PC-3 (cell line): Measurements from ENCODE around the gene SMIM5. TPM values are rescaled to one million over a fixed set of nuclear protein-coding genes. Genes with fewer than 3 reads are reported as not detected.

ENCODE experiments used
- ATAC-seq: fragments of 200-7000 bp; cut with Tn5 transposase; 2 replicates; pipeline ENCODE4 v1.9.1; 2020; ENCODE audit warnings: mild to moderate bottlenecking, moderate library complexity
- BruUV-seq: library from RNA; stranded (reverse); fragments of 400-500 nt; replicated peaks from 2 replicates; lab custom pipeline; 2021; lab: Mats Ljungman, UMichigan
- CTCF ChIA-PET: fragments of 300-600 bp; sonication (Branson Sonifier 250); formaldehyde crosslinking; loops from one replicate; lab custom pipeline; 2022; ENCODE audit warnings: antibody characterized with exemption; lab: Charles Lee
- POLR2A ChIA-PET: fragments of 300-600 bp; sonication (Branson Sonifier 250); formaldehyde crosslinking; loops from one replicate; lab custom pipeline; 2022; ENCODE audit warnings: antibody characterized with exemption; ENCODE audit not compliant: unreplicated experiment; lab: Charles Lee
- DNase-seq: peaks from one replicate; pipeline ENCODE4 v3.0.0-alpha.2; 2015
- H2AFZ ChIP-seq: fragments of 300-600 bp; sonication (generic); 2 replicates; pipeline ENCODE4 v1.6.0; 2016; ENCODE audit warnings: antibody characterized with exemption, low read length
- H3F3A ChIP-seq: fragments of 300-600 bp; sonication (generic); one replicate; pipeline ENCODE4 v1.6.0; 2017; ENCODE audit warnings: antibody characterized with exemption, low read length, control low read depth, mild to moderate bottlenecking; ENCODE audit not compliant: unreplicated experiment
- H3K27ac ChIP-seq: fragments of 300-600 bp; sonication (generic); 2 replicates; pipeline ENCODE4 v1.5.1; 2016; ENCODE audit warnings: mild to moderate bottlenecking, low read length
- H3K27me3 ChIP-seq: fragments of 300-600 bp; sonication (generic); 2 replicates; pipeline ENCODE4 v1.6.1; 2016; ENCODE audit warnings: low read length, mixed read lengths
- H3K36me3 ChIP-seq: fragments of 300-600 bp; sonication (generic); 2 replicates; pipeline ENCODE4 v1.6.1; 2016; ENCODE audit warnings: low read depth, mixed run types, low read length, mixed read lengths
- H3K4me1 ChIP-seq: fragments of 300-600 bp; sonication (generic); 2 replicates; pipeline ENCODE4 v1.5.1; 2016; ENCODE audit warnings: low read length; ENCODE audit not compliant: insufficient read depth
- H3K4me2 ChIP-seq: fragments of 300-600 bp; sonication (generic); 2 replicates; pipeline ENCODE4 v1.6.0; 2016; ENCODE audit warnings: low read length
- H3K4me3 ChIP-seq: fragments of 300-600 bp; sonication (generic); 2 replicates; pipeline ENCODE4 v1.5.1; 2016; ENCODE audit warnings: mild to moderate bottlenecking, low read length, mixed read lengths
- H3K79me2 ChIP-seq: fragments of 300-600 bp; sonication (generic); 2 replicates; pipeline ENCODE4 v1.6.1; 2017; ENCODE audit warnings: low read length, mixed read lengths
- H3K9ac ChIP-seq: fragments of 300-600 bp; sonication (generic); 2 replicates; pipeline ENCODE4 v1.6.0; 2016; ENCODE audit warnings: mild to moderate bottlenecking, low read length
- H3K9me2 ChIP-seq: fragments of 300-600 bp; sonication (generic); replicated peaks from 2 replicates; pipeline ENCODE4 v1.6.1; 2016; ENCODE audit warnings: mixed run types, low read length, mixed read lengths
- H3K9me3 ChIP-seq: fragments of 300-600 bp; sonication (generic); 2 replicates; pipeline ENCODE4 v1.6.1; 2016; ENCODE audit warnings: low read length, mixed read lengths
- H4K20me1 ChIP-seq: fragments of 300-600 bp; sonication (generic); 2 replicates; pipeline ENCODE4 v1.6.1; 2016; ENCODE audit warnings: low read length, mixed read lengths
- EZH2 ChIP-seq: fragments of 300-600 bp; sonication (generic); IDR thresholded peaks from one replicate; pipeline ENCODE4 v1.6.1; 2017; ENCODE audit warnings: antibody characterized with exemption, mild to moderate bottlenecking, low read length; ENCODE audit not compliant: unreplicated experiment
- EZH2phosphoT487 ChIP-seq: fragments of 300-600 bp; sonication (generic); IDR thresholded peaks from 2 replicates; pipeline ENCODE4 v1.6.1; 2018; ENCODE audit warnings: mild to moderate bottlenecking, antibody characterized with exemption, low read length, borderline replicate concordance
- intact Hi-C: fragments of 100-400 bp; cut with micrococcal nuclease; formaldehyde crosslinking; loops from 2 replicates; pipeline ENCODE4 v1.9.0; 2023
- total RNA-seq: library from RNA; depleted of rRNA; stranded (reverse); fragments of >200 nt; gene quantifications from 2 replicates; pipeline ENCODE4 v1.2.3, GENCODE V29; 2014
- TF ChIP-seq, protein P1 (sequence below): fragments of 300-600 bp; sonication (generic); conservative IDR thresholded peaks from 2 replicates; pipeline ENCODE4 v1.5.1; 2017; ENCODE audit warnings: antibody characterized with exemption, low read depth, mild to moderate bottlenecking, low read length

The SMIM5 gene
- total RNA-seq, 1 experiment from 2014 or later, result 2.3 TPM

DNA sequence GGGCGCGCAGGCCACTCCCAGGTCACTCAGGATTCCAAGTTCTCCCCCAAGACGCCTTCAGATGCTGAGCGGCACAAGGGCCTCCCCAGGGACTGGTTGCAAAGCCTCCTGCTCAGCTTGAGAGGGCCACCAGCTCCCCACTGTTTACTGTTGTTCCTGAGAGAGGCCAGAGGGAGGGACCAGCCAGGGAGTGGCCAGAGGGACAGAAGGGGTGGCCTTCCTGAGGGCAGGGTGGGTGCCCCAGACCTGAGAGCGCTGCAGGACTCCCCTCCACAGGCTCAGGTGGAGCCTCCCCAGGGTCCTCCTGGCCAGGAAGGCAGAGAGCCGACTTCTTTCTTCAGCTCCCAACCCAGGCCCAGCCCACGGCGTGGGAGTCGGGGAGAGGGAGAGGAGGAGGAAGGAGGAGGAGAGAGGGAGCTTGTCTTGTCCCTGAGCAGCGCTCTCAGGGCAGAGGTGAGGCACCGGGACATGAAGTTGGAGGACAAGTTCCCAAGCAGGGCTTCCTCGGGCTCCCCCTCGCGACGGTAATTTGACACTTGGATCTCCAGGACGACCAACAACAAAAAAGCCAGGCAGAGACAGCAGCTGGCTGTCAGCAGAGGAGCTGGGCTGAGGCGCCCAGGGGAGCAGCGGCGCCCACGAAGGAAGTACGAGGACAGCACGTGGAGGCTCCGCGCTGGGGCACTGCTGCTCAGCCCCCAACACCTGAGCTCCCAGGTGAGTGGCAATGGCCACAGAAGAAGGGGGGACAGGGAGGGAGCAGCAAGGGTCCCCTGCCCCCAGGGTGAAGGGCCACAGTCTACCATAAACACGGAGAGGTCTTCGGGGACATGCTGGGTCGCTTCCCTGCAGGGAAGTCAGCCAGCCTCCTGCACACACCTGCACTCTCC, 497 bp downstream of the SMIM5 start:
- H3K27ac ChIP-seq, result peak overlapping the region; percentile 89
- intact Hi-C loops, result loop anchor here (1.0 to 5.0 kb wide), 4 partner anchors 21 to 117 kb away; partner anchors contain the start of genes CASKIN2 and TSEN54
- CTCF ChIA-PET, result interaction anchor here (0.6 to 2.7 kb wide), 31 partner anchors 8 to 739 kb away, joined by 3 to 83 read pairs (median 4); partner anchors contain the start of genes RECQL5, SAP30BP and TMEM94
- peak overlapping the region; percentile 47 for H2AFZ ChIP-seq
- TF ChIP-seq, protein P1, sequence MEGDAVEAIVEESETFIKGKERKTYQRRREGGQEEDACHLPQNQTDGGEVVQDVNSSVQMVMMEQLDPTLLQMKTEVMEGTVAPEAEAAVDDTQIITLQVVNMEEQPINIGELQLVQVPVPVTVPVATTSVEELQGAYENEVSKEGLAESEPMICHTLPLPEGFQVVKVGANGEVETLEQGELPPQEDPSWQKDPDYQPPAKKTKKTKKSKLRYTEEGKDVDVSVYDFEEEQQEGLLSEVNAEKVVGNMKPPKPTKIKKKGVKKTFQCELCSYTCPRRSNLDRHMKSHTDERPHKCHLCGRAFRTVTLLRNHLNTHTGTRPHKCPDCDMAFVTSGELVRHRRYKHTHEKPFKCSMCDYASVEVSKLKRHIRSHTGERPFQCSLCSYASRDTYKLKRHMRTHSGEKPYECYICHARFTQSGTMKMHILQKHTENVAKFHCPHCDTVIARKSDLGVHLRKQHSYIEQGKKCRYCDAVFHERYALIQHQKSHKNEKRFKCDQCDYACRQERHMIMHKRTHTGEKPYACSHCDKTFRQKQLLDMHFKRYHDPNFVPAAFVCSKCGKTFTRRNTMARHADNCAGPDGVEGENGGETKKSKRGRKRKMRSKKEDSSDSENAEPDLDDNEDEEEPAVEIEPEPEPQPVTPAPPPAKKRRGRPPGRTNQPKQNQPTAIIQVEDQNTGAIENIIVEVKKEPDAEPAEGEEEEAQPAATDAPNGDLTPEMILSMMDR, result peak; percentile 89
- no peak for TF ChIP-seq EZH2
- H3F3A ChIP-seq, result no peaks in the 10 kb centered on the region
- H3K4me2 ChIP-seq, result peak overlapping the region; percentile 58
- ATAC-seq (peak; percentile 82), DNase-seq (peak; percentile 98)
- no peaks in the 10 kb centered on the region for H3K9me3 ChIP-seq
- no peaks in the 10 kb centered on the region for H3K9me2 ChIP-seq
- no peaks in the 10 kb centered on the region for H3K36me3 ChIP-seq
- BruUV-seq, result no TSS peak
- peak overlapping the region; percentile 74 for H3K9ac ChIP-seq
- no peaks in the 10 kb centered on the region for H4K20me1 ChIP-seq
- H3K27me3 ChIP-seq, result no peaks in the 10 kb centered on the region
- peaks cover 16% of the 10 kb centered on the region for H3K4me1 ChIP-seq
- no peak overlapping the region for H3K4me3 ChIP-seq
- H3K79me2 ChIP-seq, result no peaks in the 10 kb centered on the region
- POLR2A ChIA-PET, result interaction anchor here (0.5 to 1.4 kb wide), 5 partner anchors 12 to 363 kb away, joined by 3 to 11 read pairs (median 5); partner anchors contain the start of gene MIF4GD

DNA sequence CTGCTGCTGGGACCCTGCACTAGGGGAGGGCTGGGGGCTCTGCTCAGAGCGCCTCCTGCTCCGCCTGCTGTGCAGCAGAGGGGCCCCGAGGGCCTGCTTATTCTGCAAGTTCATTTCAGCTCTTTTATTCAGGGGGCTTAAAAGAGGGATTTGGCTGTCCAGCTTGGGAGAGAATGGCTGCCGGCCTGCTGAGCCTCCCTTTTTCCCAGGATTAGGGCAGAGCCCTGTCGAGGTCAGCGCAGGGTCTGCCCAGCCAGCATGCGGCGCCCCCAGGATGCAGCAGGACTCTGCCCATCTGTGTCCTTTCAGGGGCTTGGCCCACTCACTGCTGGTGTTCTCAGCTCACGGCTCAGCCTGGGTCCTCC, 1.1 kb downstream of the SMIM5 start:
- peak overlapping the region; percentile 34; the same call in 1 of the 2 replicates for H3K9ac ChIP-seq
- CTCF ChIA-PET, result interaction anchor here (0.6 to 2.7 kb wide), 19 partner anchors 11 to 739 kb away, joined by 3 to 83 read pairs (median 4); partner anchors contain the start of genes RECQL5 and SAP30BP
- H3K9me3 ChIP-seq, result no peaks in the 10 kb centered on the region
- H2AFZ ChIP-seq, result no peak overlapping the region
- no peaks in the 10 kb centered on the region for H3F3A ChIP-seq
- H3K4me3 ChIP-seq, result no peak overlapping the region
- POLR2A ChIA-PET, result interaction anchor here (0.5 to 0.6 kb wide), 2 partner anchors 11 to 249 kb away, joined by 3 to 11 read pairs; a partner anchor contains a TSS
- peak overlapping the region; percentile 56 for H3K4me2 ChIP-seq
- no peaks in the 10 kb centered on the region for H4K20me1 ChIP-seq
- H3K27ac ChIP-seq, result peak overlapping the region; percentile 89
- H3K36me3 ChIP-seq, result no peaks in the 10 kb centered on the region
- no peaks in the 10 kb centered on the region for H3K9me2 ChIP-seq
- ATAC-seq, result no peak
- intact Hi-C loops, result loop anchor here (5.0 kb wide), 1 partner anchor 117 kb away; the partner anchor contains the start of genes CASKIN2 and TSEN54
- TF ChIP-seq EZH2 (no peak), EZH2phosphoT487 (no peak)
- TF ChIP-seq, protein P1, result no peak
- no peak for DNase-seq
- no peaks in the 10 kb centered on the region for H3K79me2 ChIP-seq
- BruUV-seq, result no TSS peak
- H3K27me3 ChIP-seq, result no peaks in the 10 kb centered on the region
- H3K4me1 ChIP-seq, result peaks cover 16% of the 10 kb centered on the region
